Stimulated activated CD4-positive, alpha-beta T cell treated with anti-CD3 and anti-CD28 coated beads, Interleukin-4, amount 100 ng/mL, for 48 hours (primary cell): ENCODE data around the gene DLX5.

ENCODE experiments used
- DNase-seq, 2 donors: peaks; one replicate each; pipeline ENCODE4 v3.0.0-alpha.2; 2020; ENCODE audit warnings: low read depth in 2 of 2

Gene DLX5

GRCh38 chr7:97018126-97018601 lies 6.5 kb downstream of the DLX5 start:
- DNase-seq: no peak

GRCh38 chr7:97017192-97018125 lies 7.2 kb downstream of the DLX5 start:
- no peak for DNase-seq

GRCh38 chr7:97016381-97017191 lies 8.0 kb downstream of the DLX5 start:
- no peak for DNase-seq

GRCh38 chr7:97015756-97016380 lies 8.8 kb downstream of the DLX5 start:
- DNase-seq: no peak

GRCh38 chr7:97015279-97015678 lies 9.4 kb downstream of the DLX5 start:
- DNase-seq: no peak

GRCh38 chr7:97014145-97014750 lies 10.4 kb downstream of the DLX5 start:
- no peak for DNase-seq

GRCh38 chr7:97013845-97014134 lies 10.8 kb downstream of the DLX5 start:
- no peak for DNase-seq

- DNase-seq: no peak
Measured at GRCh38 chr7:97013134-97013844, 11.3 kb downstream of the DLX5 start.

GRCh38 chr7:97012365-97013133 lies 12.1 kb downstream of the DLX5 start:
- DNase-seq: no peak

- no peak for DNase-seq
Measured at GRCh38 chr7:97011536-97012364, 12.9 kb downstream of the DLX5 start.

GRCh38 chr7:97011104-97011503 lies 13.5 kb downstream of the DLX5 start:
- DNase-seq: no peak

- DNase-seq: no peak
Measured at GRCh38 chr7:97009753-97010732, 14.6 kb downstream of the DLX5 start.

- no peak for DNase-seq
Measured at GRCh38 chr7:97008275-97008917, 16.2 kb downstream of the DLX5 start.

- DNase-seq: no peak
Measured at GRCh38 chr7:97007583-97007861, 17.1 kb downstream of the DLX5 start.

GRCh38 chr7:97006816-97007582 lies 17.6 kb downstream of the DLX5 start:
- DNase-seq: no peak

GRCh38 chr7:97006055-97006815 lies 18.4 kb downstream of the DLX5 start:
- DNase-seq: no peak
